NCI-H1417 treated with DMSO at 0.1 percent for 48 hours (cell line): ENCODE measurements around the gene TIFAB.

Experiments
- DNase-seq: peaks from one replicate; lab custom pipeline; 2025; lab: John Stamatoyannopoulos, UW

Gene TIFAB

DNA sequence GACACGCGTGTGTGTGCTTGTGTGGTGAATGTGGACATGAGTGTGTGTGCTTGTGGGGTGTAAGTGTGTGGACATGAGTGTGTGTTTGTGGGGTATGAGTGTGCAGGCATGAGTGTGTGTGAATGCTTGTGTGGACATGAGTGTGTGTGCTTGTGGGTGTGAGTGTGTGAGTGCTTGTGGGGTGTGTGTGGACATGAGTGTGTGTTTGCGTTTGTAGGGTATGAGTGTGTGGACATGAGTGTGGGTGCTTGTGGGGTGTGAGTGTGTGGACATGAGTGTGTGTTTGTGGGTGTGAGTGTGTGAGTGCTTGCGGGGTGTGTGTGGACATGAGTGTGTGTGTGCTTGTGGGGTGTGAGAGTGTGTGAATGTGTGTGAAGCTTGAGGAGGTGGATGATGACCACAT is 29.8 kb upstream of the TIFAB start:
- DNase-seq: no peak

DNA sequence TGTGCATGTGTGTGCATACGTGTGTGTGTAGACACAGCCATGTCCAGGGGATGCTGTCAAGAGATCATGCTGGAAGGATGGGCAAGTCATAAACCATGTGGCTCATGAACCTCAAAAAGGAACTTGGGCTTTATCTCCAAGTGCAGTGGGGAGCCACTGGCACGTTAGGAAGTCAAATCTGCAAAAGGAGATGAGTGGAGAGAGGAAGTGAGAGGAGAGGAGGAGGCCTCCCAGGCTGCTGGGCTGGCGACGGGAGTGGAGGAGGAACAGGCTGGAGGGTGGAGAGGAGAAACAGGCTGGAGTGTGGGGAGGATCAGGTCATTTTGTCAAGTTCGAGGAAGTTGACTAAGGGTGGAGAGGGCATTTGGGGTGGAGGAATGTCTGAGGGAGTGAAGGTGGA is 29.2 kb upstream of the TIFAB start:
- no peak for DNase-seq

DNA sequence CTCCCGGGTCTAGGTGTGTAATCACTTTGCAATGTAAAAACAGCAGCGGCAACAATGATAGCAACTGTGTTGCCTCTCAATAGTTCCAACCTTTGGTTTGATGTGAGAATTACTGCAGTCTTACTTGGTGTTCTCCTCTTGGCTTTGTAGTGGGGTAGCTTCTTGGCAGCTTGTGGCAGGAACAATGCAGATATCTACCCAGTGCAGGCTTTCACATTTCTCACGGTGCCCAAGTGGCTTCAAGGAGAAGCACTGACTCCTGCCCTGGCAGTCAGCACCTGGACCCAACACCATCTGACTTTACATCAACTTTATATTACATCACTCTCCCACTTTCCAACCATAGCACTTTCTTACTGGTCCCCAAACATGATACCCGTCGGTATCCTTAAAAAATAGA is 28.4 kb upstream of the TIFAB start:
- DNase-seq: no peak

DNA sequence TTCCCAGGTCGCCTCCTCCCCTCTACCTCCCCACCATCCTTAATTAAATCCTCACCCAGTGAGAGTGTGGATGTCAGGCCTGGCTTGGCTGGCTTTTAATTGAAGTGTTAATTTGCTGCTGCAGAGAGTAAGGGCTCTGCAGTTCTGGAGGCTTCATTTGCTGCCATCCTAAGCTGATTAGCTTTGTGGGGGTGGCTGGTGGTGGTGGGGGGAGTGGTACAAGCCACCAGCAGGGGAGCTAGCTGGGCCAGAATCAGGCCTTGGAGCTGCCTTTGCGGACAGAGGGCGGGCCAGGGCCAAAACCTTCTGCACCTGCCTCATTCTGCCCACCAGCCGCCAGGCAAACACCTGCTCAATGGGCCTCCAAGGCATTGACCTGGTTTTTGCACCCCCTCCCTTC is 26.8 kb upstream of the TIFAB start:
- no peak for DNase-seq

DNA sequence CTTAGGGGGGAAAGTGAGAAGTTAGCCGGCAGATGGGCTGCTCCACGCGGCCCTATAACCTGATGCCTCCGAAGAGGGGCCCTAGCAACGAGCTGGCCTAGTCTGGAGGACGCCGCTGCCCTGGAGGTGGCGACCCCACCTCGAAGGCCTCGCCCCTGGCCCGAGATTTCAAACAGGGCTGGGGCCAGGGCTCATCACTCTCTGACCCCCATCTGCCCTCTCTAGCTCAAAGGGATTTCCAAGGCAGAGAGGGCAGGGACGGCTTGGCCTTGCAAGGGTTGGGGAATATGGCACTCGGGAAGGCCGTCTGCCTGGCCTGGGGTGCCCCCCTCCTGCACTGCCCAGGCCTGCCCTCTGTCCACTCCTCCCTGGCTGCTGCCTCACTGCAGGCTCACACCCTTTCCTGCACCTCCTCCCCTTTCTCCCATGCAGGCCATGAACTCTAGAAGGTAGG is 25.5 kb upstream of the TIFAB start:
- no peak for DNase-seq

DNA sequence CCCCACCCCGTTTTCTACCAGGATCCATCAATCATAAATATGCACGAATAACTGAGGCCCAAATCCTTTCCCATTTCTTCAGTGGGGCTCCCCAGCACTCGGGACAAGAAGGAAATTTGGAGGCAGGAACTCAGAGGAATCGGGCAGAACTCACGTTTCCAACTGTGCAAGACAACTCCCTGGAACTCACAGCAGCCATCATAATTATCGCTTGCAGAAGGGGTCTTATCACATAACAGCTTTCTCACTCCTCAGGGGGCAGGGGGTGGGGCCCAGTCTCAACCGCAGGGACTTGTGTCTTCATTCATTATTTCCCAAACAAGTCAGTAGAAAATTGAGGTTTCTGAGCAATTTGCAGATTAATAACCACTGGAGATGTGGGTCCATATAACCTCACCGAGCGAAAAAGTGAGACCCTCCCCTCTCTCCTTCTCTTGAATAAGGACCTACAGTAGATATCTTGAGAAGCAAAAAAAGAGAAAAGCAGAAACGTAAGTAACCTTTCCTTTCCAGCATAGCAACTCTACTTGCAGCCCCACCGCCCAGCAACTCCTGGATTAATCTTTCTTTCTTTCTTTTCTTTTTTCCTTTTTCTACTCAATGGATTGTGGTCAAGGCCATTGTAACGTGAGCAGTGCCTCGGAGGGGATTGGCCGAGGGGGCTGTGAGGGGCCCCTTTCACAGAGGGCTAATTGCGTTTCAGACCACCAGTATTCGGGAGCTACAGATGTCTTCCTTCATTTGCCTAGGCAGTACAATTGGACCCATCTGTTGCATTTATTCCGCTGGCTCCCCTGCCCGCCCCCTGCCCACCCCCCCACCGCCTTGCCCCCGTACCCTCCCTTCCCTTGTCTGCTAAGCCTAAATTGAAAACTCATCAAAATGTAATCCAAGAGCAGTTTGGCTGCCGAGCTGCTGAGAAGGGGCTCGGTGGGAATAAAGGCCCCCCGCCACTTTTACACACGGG is 24.7 kb upstream of the TIFAB start:
- no peak for DNase-seq

DNA sequence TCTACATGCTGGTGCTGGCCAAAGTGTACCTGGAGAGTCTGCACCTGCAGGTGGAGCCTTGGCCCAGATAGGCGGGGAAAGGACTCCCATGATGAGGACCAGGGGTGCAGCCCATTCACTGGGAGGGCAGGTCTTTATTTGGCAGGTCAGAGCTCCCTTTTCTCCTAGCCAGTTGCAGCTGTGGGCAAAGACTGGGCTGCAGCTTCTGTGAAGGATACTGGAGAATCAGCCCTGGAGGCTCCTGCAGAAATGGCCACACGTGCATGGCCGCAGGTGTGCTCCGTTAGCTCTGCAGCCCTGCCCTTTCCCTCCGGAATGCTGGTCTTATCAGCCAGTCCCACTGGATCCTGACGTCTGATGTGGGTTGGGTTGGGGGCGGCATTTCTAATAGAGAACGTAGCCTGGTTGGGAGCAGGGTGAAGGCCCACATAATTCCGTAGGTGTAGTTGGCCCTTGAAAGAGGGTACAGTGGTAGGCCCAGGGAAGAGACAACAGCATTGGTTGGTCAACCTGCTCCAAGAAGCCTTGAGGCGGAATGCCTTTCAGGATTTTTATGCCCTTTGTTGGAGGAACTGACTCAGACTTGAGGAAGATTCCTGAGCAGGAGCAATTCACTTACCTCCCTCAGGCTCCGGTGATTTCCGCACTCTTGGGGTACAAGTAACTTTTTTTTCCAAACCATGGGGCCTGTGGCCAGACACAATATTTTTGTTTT is 22.0 kb upstream of the TIFAB start:
- no peak for DNase-seq

DNA sequence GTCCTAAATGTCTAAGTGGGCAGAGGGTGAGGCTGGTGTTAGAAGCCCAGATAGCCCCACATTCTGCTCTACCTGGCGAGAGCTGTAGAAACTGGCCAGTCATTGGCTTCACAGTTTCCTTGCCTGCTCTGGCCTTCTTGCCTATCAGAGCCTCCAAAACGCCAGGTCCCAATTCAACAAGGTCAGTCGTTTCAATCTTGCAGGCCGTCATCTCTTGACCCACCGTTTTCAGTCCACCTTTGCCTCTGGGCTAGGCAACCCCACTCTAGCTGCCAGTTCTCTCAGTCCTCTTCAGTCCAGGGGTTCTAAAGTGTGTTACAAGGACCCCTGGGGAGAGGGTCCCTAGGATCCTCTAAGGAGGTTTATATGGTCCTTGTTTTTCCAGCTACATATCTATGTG is 20.0 kb upstream of the TIFAB start:
- no peak for DNase-seq

DNA sequence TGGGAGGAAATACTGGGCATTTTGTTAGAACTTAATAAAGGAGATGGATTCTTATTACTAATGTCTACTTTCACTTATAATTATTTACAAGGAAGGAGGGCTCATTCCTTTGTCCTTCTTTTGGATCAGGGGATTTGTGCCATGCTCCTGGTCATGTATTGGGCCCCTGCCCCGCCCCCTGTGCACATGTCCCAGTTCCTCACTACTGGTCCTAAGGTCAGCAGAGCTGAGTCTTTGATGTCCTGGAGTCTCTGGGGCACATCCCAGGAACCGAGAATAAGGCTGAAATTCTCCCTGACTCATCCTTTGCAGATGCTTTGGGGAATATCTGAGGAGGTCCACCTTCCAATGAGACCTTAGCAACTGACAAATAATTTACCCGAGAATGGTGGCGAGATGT is 19.6 kb upstream of the TIFAB start:
- no peak for DNase-seq

DNA sequence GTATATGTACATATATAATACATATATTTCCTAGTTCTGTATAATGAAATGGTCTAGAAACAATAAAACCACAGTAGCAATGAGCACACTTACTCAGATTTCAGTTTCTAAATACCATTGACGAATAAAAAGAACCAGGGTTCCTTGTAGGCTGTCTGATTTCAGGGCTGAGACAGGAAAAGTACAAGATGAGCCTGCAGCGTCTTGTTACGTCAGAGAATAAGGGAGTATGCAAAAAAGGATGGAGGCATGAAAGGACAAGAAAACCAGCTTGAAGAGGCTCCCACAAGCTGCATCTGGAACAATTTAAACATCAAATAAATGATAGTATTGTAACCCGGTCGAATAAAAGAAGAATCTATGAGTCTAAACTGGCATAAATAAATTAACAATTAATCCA is 17.8 kb upstream of the TIFAB start:
- no peak for DNase-seq

DNA sequence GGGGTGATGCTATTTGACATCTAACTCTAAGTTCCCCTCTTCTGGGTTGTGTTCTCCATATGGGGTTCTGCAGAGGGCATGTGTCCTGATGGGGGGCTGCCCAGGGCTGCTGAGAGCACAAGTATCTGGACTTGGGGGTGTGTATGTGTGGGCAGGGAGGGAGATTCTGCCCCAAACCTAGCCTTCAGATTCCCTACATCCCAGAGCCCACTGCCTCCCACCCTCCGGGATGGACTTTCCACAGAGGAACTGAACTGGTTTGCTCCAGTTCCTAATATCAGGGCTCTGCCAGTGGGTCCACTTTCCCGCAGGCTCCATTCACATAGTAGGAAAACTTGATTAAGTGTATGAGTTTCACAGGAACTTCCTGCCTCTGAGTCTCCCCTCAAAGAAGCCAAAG is 16.4 kb upstream of the TIFAB start:
- no peak for DNase-seq

DNA sequence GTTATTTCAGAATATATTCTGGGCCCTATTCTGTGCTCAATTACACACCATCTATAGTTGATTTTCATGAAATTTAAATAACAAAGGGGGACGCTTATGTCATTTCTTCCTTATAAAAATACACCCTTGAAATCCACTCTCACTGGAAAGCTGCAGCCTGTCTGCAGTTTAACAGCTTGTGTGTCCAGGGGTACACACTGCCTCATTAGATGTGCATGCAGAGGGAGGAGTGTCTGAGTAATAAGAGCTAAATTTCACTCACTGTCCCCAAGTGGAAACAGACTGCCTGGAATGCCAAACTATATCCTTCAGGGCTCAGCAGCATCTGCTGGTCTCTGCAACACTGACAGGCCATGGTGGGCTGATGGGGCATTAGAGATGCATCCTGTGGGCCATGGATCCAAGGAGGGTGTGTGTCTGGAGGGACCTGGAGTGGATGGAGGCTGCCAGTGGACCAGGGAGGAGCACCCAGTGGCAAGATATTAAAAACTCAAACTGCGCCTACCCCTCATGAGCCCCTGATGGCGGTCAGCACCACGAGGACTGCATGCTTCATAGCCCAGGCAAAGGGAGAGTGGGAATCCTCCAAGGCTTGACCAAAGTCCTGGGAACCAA is 15.8 kb upstream of the TIFAB start:
- no peak for DNase-seq

DNA sequence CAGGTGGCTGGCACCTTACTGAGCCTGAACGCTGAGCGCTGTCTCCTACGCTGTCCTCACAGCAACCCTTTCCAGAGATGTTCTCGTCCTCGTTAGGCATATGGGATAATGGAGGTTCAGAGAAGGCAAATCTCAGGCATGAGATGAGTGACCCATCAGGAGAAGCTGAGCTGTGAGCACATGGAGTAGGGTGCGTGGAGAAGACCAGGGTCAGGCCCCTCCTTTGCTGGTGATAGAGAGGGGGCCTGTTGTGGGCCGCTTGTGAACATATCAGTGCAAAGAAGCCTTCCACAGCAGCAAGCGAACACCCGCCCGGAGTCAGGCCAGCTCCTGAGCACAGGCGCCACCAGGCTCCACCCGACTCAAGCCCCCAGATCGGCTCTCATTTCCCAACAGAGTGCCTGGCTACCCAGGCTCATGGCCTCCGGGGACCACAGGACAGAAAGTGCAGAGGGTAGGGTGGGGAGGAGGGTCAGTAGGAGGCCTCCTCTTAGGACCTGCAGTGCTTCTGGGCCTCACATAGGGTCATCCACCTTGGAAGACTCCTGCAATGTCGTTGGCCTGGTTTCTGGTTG is 15.0 kb upstream of the TIFAB start:
- DNase-seq: no peak

DNA sequence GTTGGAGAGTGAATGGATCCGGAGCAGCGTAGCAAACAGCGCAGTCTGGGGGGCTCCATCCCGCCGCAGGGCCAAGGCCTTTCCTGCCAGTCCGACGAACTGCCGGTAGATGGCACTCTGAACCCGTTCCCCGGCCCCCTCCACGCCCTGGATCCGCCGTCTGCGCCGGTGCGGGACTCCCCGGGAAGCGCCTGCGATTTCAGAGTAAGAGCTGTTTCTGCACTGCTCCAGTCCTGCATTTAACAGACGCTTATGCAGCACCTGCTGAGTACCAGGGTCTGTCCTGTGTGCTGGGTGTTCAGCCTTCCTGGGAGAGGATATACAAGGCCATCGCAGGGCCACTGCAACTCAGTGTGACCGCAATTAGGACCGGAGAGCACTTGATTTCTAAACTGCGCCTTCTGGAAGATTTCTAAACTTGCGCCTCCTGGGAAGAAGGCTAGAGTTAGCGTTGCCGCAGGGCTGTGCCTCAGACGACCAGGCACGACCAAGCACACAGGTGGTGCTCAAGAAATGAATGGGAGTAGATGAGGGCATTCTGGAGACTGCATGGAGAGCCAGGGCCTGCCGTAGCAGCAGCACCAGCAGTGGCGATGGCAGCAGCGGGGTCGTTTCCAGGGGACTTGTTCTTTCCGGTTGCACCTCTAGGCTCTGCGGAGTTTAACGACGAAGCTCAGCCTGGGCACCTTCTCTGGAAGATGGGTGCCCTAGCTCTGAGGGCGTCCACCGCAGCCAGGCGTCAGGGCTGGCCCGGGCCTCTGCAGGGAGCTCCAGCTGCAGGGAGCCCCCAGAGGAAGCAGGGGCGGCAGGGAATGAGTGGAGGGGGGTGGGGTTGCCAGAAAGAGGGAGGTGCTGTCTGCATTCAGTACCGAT is 14.3 kb upstream of the TIFAB start:
- DNase-seq: peak; percentile 23

DNA sequence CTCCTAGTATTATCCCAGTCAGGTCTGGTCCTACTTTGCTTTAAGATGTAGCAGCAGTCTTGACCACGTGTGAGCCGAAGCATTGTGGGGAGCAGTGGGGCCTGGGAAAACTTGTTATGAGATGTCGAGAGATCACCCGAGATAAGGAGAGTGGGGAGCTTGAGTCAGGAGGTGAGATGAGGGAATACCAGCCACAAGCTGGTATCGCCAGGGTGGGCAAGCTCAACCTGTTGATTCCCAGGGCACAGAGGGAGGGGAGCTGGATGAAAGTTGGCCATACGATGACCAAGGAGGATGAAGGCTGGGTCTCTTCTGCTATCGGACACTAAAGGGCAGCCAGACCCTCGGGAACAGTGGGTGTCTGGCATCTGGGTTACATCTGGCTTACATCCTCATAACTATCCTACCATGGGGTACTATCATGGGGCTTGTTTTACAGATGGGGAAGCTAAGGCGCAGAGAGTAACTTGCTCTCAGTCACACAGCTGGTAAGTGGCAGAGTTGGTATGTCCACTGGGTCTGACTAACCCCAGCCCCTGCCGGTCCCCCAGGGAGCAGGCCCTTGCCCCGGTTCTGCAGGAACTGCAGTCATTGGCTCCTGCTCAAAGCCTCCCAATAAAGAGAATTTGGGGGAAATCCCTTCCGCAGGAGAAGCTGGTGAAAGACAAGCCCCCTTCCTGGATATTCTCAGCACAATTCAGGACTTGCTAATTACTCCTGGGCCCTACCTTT is 13.4 kb upstream of the TIFAB start:
- no peak for DNase-seq

DNA sequence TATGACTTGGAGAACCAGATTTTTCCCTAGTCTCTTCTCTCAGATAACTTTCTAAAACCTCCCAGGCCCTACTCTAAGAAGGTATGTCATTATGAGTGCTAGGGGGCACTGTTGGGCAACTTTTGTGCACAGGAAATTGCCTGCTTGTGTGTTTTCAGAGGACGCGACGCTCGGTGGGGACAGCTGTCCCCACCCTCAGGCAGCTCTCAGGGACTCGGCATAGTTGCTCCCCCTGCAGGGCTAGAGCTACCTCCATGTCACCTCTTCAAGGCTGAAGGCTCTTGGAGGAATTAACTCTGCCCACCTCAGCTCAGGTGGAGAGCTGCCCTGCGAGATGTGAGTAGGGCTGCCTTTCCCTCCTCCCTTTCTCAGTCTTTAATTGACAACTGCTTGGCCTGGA is 10.2 kb upstream of the TIFAB start:
- peak; percentile 33 for DNase-seq

DNA sequence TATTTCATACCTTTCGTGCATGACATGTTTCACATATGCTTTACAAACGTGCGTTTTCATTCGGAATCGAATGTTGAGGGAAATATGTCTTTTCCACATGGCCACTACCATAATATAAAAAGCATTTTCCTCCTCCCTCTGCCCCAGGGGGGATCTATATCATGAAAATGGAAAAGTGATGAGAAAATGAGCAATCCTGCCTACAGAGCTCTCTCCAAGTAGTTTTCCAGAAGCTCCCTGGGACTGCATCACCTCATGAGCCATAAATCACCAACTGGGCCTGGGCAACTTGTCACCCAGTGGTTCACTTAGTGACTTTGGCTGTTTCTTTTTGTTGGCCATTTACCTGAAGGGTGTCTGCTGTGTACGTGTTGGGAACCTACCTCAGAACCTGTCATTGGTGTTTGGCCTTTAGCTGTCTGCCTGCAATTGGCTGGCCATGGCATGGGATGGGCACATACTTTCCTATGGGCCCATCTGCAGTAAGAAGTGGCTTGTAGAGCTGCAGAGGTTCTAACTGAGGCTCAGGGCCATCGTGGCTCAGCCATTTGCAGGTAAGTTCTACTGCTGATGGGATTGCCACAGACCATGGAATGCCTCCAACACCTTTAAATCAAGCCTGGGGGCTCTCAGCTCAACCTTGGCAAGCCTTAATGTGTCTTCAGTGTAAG is 9.5 kb upstream of the TIFAB start:
- no peak for DNase-seq

DNA sequence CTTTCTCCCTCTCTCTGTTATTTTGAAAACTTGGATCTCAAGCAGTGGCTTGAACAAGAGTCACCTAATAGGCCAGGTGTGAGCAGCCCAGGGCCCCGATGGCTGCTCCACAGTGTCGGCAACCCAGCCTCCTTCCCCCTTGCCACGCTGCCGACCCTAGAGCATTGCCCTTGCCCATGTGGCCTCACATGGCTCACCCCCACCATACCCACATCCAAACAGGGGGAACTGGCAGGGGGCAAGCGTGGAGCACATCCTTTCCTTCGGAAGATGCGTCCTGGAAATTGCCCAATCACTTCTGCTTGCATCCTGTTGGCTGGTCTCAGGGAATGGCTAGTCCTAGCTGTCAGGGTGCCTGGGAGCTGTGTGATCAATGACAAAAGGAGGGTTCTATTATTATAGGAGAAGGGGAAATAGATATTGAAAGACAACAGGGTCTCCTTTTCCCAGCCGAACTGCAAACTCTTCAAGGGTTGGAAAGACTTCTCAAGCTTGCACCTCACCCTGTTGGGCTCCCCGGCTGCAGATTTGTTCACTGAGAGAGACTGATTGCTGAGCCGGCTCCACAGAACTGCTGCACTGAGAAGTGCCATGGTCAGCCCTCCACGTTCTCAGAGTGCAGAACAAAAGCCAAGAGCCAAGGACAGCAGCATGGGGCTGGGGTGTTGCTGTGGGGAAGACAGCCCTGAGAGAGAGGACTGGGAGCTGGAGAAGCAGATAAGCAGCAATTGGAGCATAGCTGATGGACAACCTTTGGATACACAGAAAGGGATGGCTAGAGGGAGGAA is 8.3 kb upstream of the TIFAB start:
- no peak for DNase-seq

DNA sequence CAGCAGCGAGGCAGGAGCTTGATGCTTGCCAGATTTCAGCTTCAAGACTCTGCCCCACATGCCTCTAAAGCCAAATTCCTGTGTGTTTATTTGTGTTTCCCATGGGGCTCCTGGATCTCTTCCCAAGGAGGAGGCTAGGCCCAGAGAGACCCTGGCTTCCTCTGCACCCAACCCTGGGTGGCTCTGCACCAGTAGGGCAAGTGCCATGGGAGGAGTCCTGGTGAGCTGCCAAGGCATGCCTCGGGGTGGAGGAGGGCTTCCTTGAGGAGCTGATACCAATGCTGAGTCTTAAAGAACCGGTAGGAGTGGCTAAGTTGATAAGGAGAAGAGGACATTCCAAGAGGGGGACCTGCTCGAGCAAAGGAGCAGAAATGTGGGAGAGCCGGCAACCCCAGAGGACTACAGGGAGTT is 6.8 kb upstream of the TIFAB start:
- no peak for DNase-seq
